Activated T-cell treated with anti-CD3 and anti-CD28 coated beads for 4 hours (primary cell): Measurements from ENCODE around the gene TMOD2.

Experiments
- DNase-seq: peaks from one replicate; pipeline ENCODE4 v3.0.0-alpha.2; 2020

The TMOD2 gene

GRCh38 chr15:51863131-51863530 lies 111.7 kb downstream of the TMOD2 start:
- DNase-seq, result no peak

GRCh38 chr15:51864408-51865056 lies 113.1 kb downstream of the TMOD2 start:
- no peak for DNase-seq

- DNase-seq, result no peak
Measured at GRCh38 chr15:51865317-51865716, 113.9 kb downstream of the TMOD2 start.
